ENCODE results near the gene ZDHHC19.
"Not testable (repeated sequence)": the region's sequence is repeated elsewhere in the genome, so short reads cannot be mapped to it uniquely, and the experiment has no call there.

ZDHHC19 gene

GRCh38 chr3:196216681-196217211 lies 5.5 kb upstream of the ZDHHC19 start:
- H3K4me3 ChIP-seq (ENCODE audit: low read depth, low read length), result no peak overlapping the region
- no peak for TF ChIP-seq CTCF (IDR thresholded peaks at IDR 0.05; ENCODE audit: low read depth, low read length)

GRCh38 chr3:196216089-196216564 lies 4.9 kb upstream of the ZDHHC19 start, which contains the start of gene SLC51A:
TSS of gene SLC51A (plus strand) at chr3:196216534. CDS start at chr3:196216713, 179 bp downstream.
- no peak for TF ChIP-seq CTCF (IDR thresholded peaks at IDR 0.05; ENCODE audit: low read depth, low read length)
- H3K4me3 ChIP-seq (ENCODE audit: low read depth, low read length), result no peak within 1 kb of the TSS

GRCh38 chr3:196215493-196216020 lies 4.4 kb upstream of the ZDHHC19 start:
- TF ChIP-seq CTCF (IDR thresholded peaks at IDR 0.05; ENCODE audit: low read depth, low read length), result no peak
- no peak overlapping the region for H3K4me3 ChIP-seq (ENCODE audit: low read depth, low read length)

- H3K4me3 ChIP-seq (ENCODE audit: low read depth, low read length), result no peak overlapping the region
- no peak for TF ChIP-seq CTCF (IDR thresholded peaks at IDR 0.05; ENCODE audit: low read depth, low read length)
Observed at GRCh38 chr3:196214783-196215441, 3.7 kb upstream of the ZDHHC19 start.

- H3K4me3 ChIP-seq (ENCODE audit: low read depth, low read length), result not testable (repeated sequence)
Observed at GRCh38 chr3:196209944-196210672, 1.1 kb downstream of the ZDHHC19 start.

- H3K4me3 ChIP-seq (ENCODE audit: low read depth, low read length), result no peak overlapping the region
- TF ChIP-seq CTCF (IDR thresholded peaks at IDR 0.05; ENCODE audit: low read depth, low read length), result no peak
Observed at GRCh38 chr3:196208942-196209695, 2.1 kb downstream of the ZDHHC19 start.

GRCh38 chr3:196207833-196208607 lies 3.2 kb downstream of the ZDHHC19 start:
- peak overlapping the region; percentile 41 for H3K4me3 ChIP-seq (ENCODE audit: low read depth, low read length)
- TF ChIP-seq CTCF (IDR thresholded peaks at IDR 0.05; ENCODE audit: low read depth, low read length), result no peak

Measured in WI38 (cell line).